Measurements from ENCODE around the gene PPARD.

DNA sequence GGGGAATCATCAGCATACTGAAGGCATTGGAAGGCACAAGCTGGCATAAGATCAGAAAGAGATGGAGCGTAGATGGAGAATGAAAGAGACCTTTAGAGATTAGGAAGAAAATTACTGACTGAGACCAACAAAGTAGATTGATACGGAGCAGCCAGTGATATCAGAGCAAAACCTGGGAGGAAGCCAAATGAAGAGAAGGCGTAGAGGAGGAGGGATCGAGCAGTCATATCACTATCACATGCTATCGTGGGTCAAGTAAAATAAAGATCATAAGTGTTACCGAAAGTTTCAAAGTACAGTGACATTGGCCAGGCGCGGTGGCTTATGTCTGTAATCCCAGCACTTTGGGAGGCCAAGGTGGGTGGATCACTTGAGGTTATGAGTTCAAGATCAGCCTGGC, 56.2 kb downstream of the PPARD start:
- TF ChIP-seq, protein P1, sequence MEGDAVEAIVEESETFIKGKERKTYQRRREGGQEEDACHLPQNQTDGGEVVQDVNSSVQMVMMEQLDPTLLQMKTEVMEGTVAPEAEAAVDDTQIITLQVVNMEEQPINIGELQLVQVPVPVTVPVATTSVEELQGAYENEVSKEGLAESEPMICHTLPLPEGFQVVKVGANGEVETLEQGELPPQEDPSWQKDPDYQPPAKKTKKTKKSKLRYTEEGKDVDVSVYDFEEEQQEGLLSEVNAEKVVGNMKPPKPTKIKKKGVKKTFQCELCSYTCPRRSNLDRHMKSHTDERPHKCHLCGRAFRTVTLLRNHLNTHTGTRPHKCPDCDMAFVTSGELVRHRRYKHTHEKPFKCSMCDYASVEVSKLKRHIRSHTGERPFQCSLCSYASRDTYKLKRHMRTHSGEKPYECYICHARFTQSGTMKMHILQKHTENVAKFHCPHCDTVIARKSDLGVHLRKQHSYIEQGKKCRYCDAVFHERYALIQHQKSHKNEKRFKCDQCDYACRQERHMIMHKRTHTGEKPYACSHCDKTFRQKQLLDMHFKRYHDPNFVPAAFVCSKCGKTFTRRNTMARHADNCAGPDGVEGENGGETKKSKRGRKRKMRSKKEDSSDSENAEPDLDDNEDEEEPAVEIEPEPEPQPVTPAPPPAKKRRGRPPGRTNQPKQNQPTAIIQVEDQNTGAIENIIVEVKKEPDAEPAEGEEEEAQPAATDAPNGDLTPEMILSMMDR (IDR thresholded peaks at IDR 0.05), result no peak
- no peak for TF ChIP-seq POLR2A (IDR thresholded peaks at IDR 0.05)

Data from lower leg skin (tissue), 3 donors.